ENCODE measurements around the gene MRPL14.

DNA sequence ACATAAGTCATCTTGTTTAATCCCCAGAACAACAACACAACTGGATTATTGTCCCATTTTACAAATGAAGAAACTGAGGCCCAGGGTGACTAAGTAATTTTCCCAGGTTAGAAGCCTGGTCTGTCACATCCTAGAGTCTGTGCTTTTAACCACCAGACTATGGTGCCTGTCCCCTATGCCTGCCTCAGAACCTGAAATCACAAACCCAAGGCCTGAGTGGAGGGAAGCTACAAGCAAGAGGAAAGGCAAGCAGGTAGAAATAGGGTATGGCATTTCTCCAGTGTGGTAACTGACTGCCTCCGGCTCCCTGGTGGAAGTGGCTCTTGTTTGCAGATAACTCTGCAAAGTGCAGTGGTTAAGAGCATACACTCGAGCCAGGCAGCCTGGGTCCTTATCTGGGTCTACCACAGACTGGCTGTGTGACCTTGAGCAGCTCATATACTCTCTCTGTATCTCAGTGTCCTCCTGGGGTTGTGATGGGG is 2.6 kb upstream of the MRPL14 start:
- TF ChIP-seq ZNF384 (IDR thresholded peaks at IDR 0.05; ENCODE audit: low read depth, low read length), result peak; percentile 8; the same call in 1 of the 2 replicates
- TF ChIP-seq, protein P1, sequence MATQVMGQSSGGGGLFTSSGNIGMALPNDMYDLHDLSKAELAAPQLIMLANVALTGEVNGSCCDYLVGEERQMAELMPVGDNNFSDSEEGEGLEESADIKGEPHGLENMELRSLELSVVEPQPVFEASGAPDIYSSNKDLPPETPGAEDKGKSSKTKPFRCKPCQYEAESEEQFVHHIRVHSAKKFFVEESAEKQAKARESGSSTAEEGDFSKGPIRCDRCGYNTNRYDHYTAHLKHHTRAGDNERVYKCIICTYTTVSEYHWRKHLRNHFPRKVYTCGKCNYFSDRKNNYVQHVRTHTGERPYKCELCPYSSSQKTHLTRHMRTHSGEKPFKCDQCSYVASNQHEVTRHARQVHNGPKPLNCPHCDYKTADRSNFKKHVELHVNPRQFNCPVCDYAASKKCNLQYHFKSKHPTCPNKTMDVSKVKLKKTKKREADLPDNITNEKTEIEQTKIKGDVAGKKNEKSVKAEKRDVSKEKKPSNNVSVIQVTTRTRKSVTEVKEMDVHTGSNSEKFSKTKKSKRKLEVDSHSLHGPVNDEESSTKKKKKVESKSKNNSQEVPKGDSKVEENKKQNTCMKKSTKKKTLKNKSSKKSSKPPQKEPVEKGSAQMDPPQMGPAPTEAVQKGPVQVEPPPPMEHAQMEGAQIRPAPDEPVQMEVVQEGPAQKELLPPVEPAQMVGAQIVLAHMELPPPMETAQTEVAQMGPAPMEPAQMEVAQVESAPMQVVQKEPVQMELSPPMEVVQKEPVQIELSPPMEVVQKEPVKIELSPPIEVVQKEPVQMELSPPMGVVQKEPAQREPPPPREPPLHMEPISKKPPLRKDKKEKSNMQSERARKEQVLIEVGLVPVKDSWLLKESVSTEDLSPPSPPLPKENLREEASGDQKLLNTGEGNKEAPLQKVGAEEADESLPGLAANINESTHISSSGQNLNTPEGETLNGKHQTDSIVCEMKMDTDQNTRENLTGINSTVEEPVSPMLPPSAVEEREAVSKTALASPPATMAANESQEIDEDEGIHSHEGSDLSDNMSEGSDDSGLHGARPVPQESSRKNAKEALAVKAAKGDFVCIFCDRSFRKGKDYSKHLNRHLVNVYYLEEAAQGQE (IDR thresholded peaks at IDR 0.05; ENCODE audit: borderline replicate concordance), result no peak
- TF ChIP-seq, protein P1 (CRISPR knock-in tag; IDR thresholded peaks at IDR 0.05; ENCODE audit: low read depth), result no peak
- TF ChIP-seq, protein P2, sequence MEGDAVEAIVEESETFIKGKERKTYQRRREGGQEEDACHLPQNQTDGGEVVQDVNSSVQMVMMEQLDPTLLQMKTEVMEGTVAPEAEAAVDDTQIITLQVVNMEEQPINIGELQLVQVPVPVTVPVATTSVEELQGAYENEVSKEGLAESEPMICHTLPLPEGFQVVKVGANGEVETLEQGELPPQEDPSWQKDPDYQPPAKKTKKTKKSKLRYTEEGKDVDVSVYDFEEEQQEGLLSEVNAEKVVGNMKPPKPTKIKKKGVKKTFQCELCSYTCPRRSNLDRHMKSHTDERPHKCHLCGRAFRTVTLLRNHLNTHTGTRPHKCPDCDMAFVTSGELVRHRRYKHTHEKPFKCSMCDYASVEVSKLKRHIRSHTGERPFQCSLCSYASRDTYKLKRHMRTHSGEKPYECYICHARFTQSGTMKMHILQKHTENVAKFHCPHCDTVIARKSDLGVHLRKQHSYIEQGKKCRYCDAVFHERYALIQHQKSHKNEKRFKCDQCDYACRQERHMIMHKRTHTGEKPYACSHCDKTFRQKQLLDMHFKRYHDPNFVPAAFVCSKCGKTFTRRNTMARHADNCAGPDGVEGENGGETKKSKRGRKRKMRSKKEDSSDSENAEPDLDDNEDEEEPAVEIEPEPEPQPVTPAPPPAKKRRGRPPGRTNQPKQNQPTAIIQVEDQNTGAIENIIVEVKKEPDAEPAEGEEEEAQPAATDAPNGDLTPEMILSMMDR (IDR thresholded peaks at IDR 0.05 in 2 of 3, conservative IDR thresholded peaks at IDR 0.05 in 1 of 3; ENCODE audit: insufficient read depth in 2 of 3, low read depth in 1 of 3, low read length in 3 of 3), result peak in 1 of 3 experiments; percentile 15; a peak in 2 of 6 replicates
- TF ChIP-seq, protein P3, sequence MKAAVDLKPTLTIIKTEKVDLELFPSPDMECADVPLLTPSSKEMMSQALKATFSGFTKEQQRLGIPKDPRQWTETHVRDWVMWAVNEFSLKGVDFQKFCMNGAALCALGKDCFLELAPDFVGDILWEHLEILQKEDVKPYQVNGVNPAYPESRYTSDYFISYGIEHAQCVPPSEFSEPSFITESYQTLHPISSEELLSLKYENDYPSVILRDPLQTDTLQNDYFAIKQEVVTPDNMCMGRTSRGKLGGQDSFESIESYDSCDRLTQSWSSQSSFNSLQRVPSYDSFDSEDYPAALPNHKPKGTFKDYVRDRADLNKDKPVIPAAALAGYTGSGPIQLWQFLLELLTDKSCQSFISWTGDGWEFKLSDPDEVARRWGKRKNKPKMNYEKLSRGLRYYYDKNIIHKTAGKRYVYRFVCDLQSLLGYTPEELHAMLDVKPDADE (conservative IDR thresholded peaks at IDR 0.05; ENCODE audit: control insufficient read depth, low read depth, low read length), result 0 out of 2 replicates have a peak, but pooled peaks have one; percentile 30
- TF ChIP-seq CBX3 (IDR thresholded peaks at IDR 0.05; ENCODE audit: borderline replicate concordance in 1 of 2, low read length in 2 of 2), result peak in 1 of 2 experiments; percentile 83; a peak in 2 of 3 replicates
- TF ChIP-seq ELF1 (tag; IDR thresholded peaks at IDR 0.05), result no peak
- TF ChIP-seq HDAC2 (IDR thresholded peaks at IDR 0.05), result peak; percentile 99
- TF ChIP-seq, protein P4, sequence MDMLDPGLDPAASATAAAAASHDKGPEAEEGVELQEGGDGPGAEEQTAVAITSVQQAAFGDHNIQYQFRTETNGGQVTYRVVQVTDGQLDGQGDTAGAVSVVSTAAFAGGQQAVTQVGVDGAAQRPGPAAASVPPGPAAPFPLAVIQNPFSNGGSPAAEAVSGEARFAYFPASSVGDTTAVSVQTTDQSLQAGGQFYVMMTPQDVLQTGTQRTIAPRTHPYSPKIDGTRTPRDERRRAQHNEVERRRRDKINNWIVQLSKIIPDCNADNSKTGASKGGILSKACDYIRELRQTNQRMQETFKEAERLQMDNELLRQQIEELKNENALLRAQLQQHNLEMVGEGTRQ (CRISPR knock-in tag; IDR thresholded peaks at IDR 0.05), result no peak
- TF ChIP-seq IRF2 (CRISPR knock-in tag; IDR thresholded peaks at IDR 0.05), result no peak
- no peak for TF ChIP-seq MEF2D (tag; conservative IDR thresholded peaks at IDR 0.05; ENCODE audit: low read depth)
- TF ChIP-seq HNRNPK (IDR thresholded peaks at IDR 0.05; ENCODE audit: low read depth, low read length, poor library complexity, severe bottlenecking), result no peak
- TF ChIP-seq PURB (CRISPR knock-in tag; IDR thresholded peaks at IDR 0.05; ENCODE audit: low read depth), result no peak
- no peak for TF ChIP-seq POLR2A (conservative IDR thresholded peaks at IDR 0.05)
- TF ChIP-seq ESRRA (IDR thresholded peaks at IDR 0.05; ENCODE audit: borderline replicate concordance, low read depth), result peak; percentile 98

Measured in K562 (cell line).